IMR-90 (cell line): Measurements from ENCODE around the gene CCNT2.

ENCODE experiments used
- CEBPB ChIP-seq: IDR thresholded peaks from 2 replicates; pipeline ENCODE4 v1.6.1; 2012; ENCODE audit warnings: low read depth, low read length, improper control_type of control experiment
- CTCF ChIP-seq: conservative IDR thresholded peaks from 2 replicates; pipeline ENCODE4 v1.5.1; 2012; ENCODE audit warnings: mild to moderate bottlenecking, low read depth, low read length, improper control_type of control experiment
- POLR2A ChIP-seq: IDR thresholded peaks from 2 replicates; pipeline ENCODE4 v1.6.1; 2012; ENCODE audit warnings: mild to moderate bottlenecking, low read depth, low read length

GRCh38 chr2:134999521-134999920 lies 80.9 kb downstream of the CCNT2 start:
- TF ChIP-seq CTCF (no peak), POLR2A (no peak), CEBPB (no peak)
